H1 (cell line): ENCODE data around the gene TARDBP. TPM values are rescaled to one million over a fixed set of nuclear protein-coding genes. Genes with fewer than 3 reads are reported as not detected.
A peak's percentile ranks its signal among the peaks of the same experiment; 100 is the strongest.
"Not testable (repeated sequence)": the region's sequence is repeated elsewhere in the genome, so short reads cannot be mapped to it uniquely, and the experiment has no call there.

Source experiments
- CTCF ChIA-PET: fragments of 300-600 bp; sonication (Branson Sonifier 250); formaldehyde crosslinking; loops from one replicate; lab custom pipeline; 2021; ENCODE audit not compliant: partially characterized antibody; lab: Charles Lee
- POLR2A ChIA-PET: fragments of 300-600 bp; sonication (Branson Sonifier 250); formaldehyde crosslinking; loops from one replicate; lab custom pipeline; 2021; ENCODE audit warnings: inconsistent platforms; ENCODE audit not compliant: partially characterized antibody; lab: Charles Lee
- DNase-seq, 2 experiments: peaks; one replicate each; pipeline versions ENCODE4 v3.0.0 to v3.0.0-alpha.2; 2010 to 2022; ENCODE audit warnings: low spot score in 2 of 2, low read depth in 1 of 2, mixed read lengths in 1 of 2
- FAIRE-seq: peaks from 2 replicates; lab custom pipeline; 2011; peaks lifted over from hg19 to GRCh38; lab: Jason Lieb, UNC
- H2AFZ ChIP-seq: 2 replicates; pipeline ENCODE4 v1.8.1; 2012; ENCODE audit warnings: low read length, inconsistent platforms
- H2AK5ac ChIP-seq: 2 replicates; pipeline ENCODE4 v1.6.1; 2013; ENCODE audit warnings: low read depth, low read length
- H2BK120ac ChIP-seq: replicated peaks from 2 replicates; pipeline ENCODE3; 2013; ENCODE audit warnings: low read depth, low read length, inconsistent platforms
- H2BK12ac ChIP-seq: 2 replicates; pipeline ENCODE4 v1.6.1; 2013; ENCODE audit warnings: low read depth, low read length
- H2BK15ac ChIP-seq: 2 replicates; pipeline ENCODE4 v1.6.1; 2013; ENCODE audit warnings: low read length
- H2BK20ac ChIP-seq: 2 replicates; pipeline ENCODE4 v1.6.1; 2013; ENCODE audit warnings: low read length
- H2BK5ac ChIP-seq: 2 replicates; pipeline ENCODE4 v1.6.1; 2013; ENCODE audit warnings: low read depth, low read length
- H3K14ac ChIP-seq: 2 replicates; pipeline ENCODE4 v1.6.1; 2013; ENCODE audit warnings: inconsistent platforms; ENCODE audit not compliant: insufficient read length
- H3K18ac ChIP-seq: 2 replicates; pipeline ENCODE4 v1.6.1; 2013; ENCODE audit warnings: low read length; ENCODE audit errors: extremely low read depth
- H3K23ac ChIP-seq: 2 replicates; pipeline ENCODE4 v1.6.1; 2013; ENCODE audit warnings: inconsistent platforms; ENCODE audit not compliant: insufficient read length
- H3K23me2 ChIP-seq: 2 replicates; pipeline ENCODE4 v1.6.1; 2013; ENCODE audit warnings: low read depth, low read length
- H3K27ac ChIP-seq: 2 replicates; pipeline ENCODE4 v1.6.1; 2011; ENCODE audit warnings: low read depth, low read length, inconsistent platforms
- H3K27me3 ChIP-seq, 4 experiments: replicated peaks in 1 of 4; 1 replicate in 1 of 4; 2 replicates in 3 of 4; pipeline versions ENCODE4 v1.6.1 to v1.8.1; 2011 to 2013; ENCODE audit warnings: low read length in 3 of 4, mild to moderate bottlenecking in 3 of 4, inconsistent platforms in 2 of 4, mixed read lengths in 2 of 4, moderate library complexity in 1 of 4; ENCODE audit not compliant: control insufficient read depth in 3 of 4, insufficient read depth in 3 of 4; ENCODE audit errors: extremely low read depth in 1 of 4
- H3K36me3 ChIP-seq, 4 experiments: 2 replicates each; pipeline versions ENCODE4 v1.6.1 to v1.8.1; 2011 to 2013; ENCODE audit warnings: mild to moderate bottlenecking in 4 of 4, low read length in 3 of 4, moderate library complexity in 2 of 4, control low read depth in 1 of 4, inconsistent platforms in 1 of 4; ENCODE audit not compliant: insufficient read depth in 4 of 4, control insufficient read depth in 2 of 4
- H3K4ac ChIP-seq: replicated peaks from 2 replicates; pipeline ENCODE3; 2013; ENCODE audit warnings: low read length, low read depth, mixed read lengths, inconsistent platforms; ENCODE audit not compliant: insufficient read length
- H3K4me1 ChIP-seq, 4 experiments: replicated peaks in 1 of 4; 1 replicate in 1 of 4; 2 replicates in 3 of 4; pipeline versions ENCODE4 v1.6.1 to v1.8.1; 2011 to 2013; ENCODE audit warnings: low read length in 3 of 4, inconsistent platforms in 2 of 4, mixed read lengths in 1 of 4; ENCODE audit not compliant: insufficient read depth in 4 of 4, control insufficient read depth in 3 of 4
- H3K4me2 ChIP-seq, 2 experiments: 2 replicates each; pipeline versions ENCODE4 v1.6.1 to v1.8.1; 2011 to 2013; ENCODE audit warnings: low read depth in 2 of 2, low read length in 2 of 2, control low read depth in 1 of 2, inconsistent platforms in 1 of 2, mild to moderate bottlenecking in 1 of 2; ENCODE audit not compliant: insufficient read depth in 1 of 2
- H3K4me3 ChIP-seq, 4 experiments: fragments of 200-600, 300-600 bp in 1 of 4; sonication (generic), shearing (Covaris generic), sonication (Bioruptor Twin) in 1 of 4; 2 replicates each; pipeline versions ENCODE4 v1.5.1 to v1.8.1; 2011 to 2016; ENCODE audit warnings: low read length in 4 of 4, low read depth in 3 of 4, control low read depth in 2 of 4, inconsistent platforms in 2 of 4, mild to moderate bottlenecking in 2 of 4, mixed read lengths in 1 of 4, moderate library complexity in 1 of 4; ENCODE audit not compliant: insufficient read depth in 2 of 4; ENCODE audit errors: extremely low read depth in 1 of 4
- H3K56ac ChIP-seq: replicated peaks from 2 replicates; pipeline ENCODE3; 2013; ENCODE audit warnings: low read depth, mild to moderate bottlenecking, mixed read lengths, low read length, inconsistent platforms; ENCODE audit not compliant: insufficient read length
- H3K79me1 ChIP-seq: 2 replicates; pipeline ENCODE4 v1.6.1; 2013; ENCODE audit warnings: low read depth, low read length, control low read depth
- H3K79me2 ChIP-seq, 2 experiments: 2 replicates each; pipeline versions ENCODE4 v1.6.1 to v1.8.1; 2012 to 2013; ENCODE audit warnings: low read length in 2 of 2, mild to moderate bottlenecking in 2 of 2, inconsistent platforms in 1 of 2; ENCODE audit not compliant: insufficient read depth in 2 of 2, control insufficient read depth in 1 of 2
- H3K9ac ChIP-seq, 4 experiments: replicated peaks in 1 of 4; 1 replicate in 1 of 4; 2 replicates in 3 of 4; pipeline versions ENCODE4 v1.6.1 to v1.8.1; 2011 to 2013; ENCODE audit warnings: low read depth in 3 of 4, low read length in 3 of 4, control low read depth in 2 of 4, mild to moderate bottlenecking in 2 of 4, moderate library complexity in 2 of 4, inconsistent platforms in 1 of 4; ENCODE audit errors: extremely low read depth in 1 of 4
- H3K9me3 ChIP-seq, 2 experiments: 2 replicates each; pipeline versions ENCODE4 v1.6.1 to v1.8.1; 2012 to 2013; ENCODE audit warnings: mild to moderate bottlenecking in 2 of 2, moderate library complexity in 2 of 2, control low read depth in 1 of 2, inconsistent platforms in 1 of 2, low read depth in 1 of 2, low read length in 1 of 2, mixed read lengths in 1 of 2; ENCODE audit not compliant: insufficient read depth in 2 of 2
- H4K20me1 ChIP-seq, 2 experiments: replicated peaks in 1 of 2; 2 replicates each; pipeline versions ENCODE3 to v1.8.1; 2011 to 2013; ENCODE audit warnings: inconsistent platforms in 2 of 2, low read length in 2 of 2, mild to moderate bottlenecking in 1 of 2; ENCODE audit not compliant: insufficient read depth in 2 of 2, control insufficient read depth in 1 of 2
- H4K5ac ChIP-seq: 2 replicates; pipeline ENCODE4 v1.6.1; 2013; ENCODE audit warnings: low read length, low read depth, mixed read lengths, inconsistent platforms; ENCODE audit not compliant: insufficient read length
- H4K8ac ChIP-seq: 2 replicates; pipeline ENCODE4 v1.8.0; 2013; ENCODE audit warnings: mild to moderate bottlenecking, moderate library complexity, low read length, inconsistent platforms; ENCODE audit not compliant: insufficient read depth; ENCODE audit errors: extremely low read depth
- H4K91ac ChIP-seq: replicated peaks from 2 replicates; pipeline ENCODE3; 2013; ENCODE audit warnings: low read length, mixed read lengths, inconsistent platforms; ENCODE audit not compliant: insufficient read length
- RBBP5 ChIP-seq: IDR thresholded peaks from 2 replicates; pipeline ENCODE4 v1.7.1; 2012; ENCODE audit warnings: low read depth, mild to moderate bottlenecking, inconsistent platforms, low read length, moderate library complexity, borderline replicate concordance
- WGBS, 2 experiments: shearing (Covaris generic) in 1 of 2; methylation state at CpG; one replicate each; pipeline versions ENCODE4 v1.1.6 to v1.1.7; 2013 to 2015; ENCODE audit warnings: low lambda C conversion rate in 2 of 2, mixed read lengths in 2 of 2, inconsistent platforms in 1 of 2, low coverage in 1 of 2, missing lambda C conversion rate in 1 of 2; ENCODE audit not compliant: insufficient replicate concordance in 2 of 2, insufficient coverage in 1 of 2, insufficient read length in 1 of 2; ENCODE audit errors: extremely low coverage in 1 of 2, missing lambda C conversion rate in 1 of 2; 5-methylcytosine and 5-hydroxymethylcytosine counted together
- polyA plus RNA-seq, 7 experiments: library from polyadenylated mRNA; depleted of rRNA in 3 of 7; stranded (reverse) in 5 of 7; unstranded in 2 of 7; fragments of >200 nt in 5 of 7; fragments of 200-250 nt in 2 of 7; gene quantifications; 1 replicate in 5 of 7; 2 replicates in 1 of 7; 4 replicates in 1 of 7; pipeline versions ENCODE4 v1.2.1 to v1.2.3, GENCODE V29; 2011 to 2013; ENCODE audit warnings: missing spikeins in 2 of 7, mixed read lengths in 2 of 7
- total RNA-seq: library from RNA; stranded (reverse); fragmentation: NEBNext Ultra II Directional; extraction: Animal tissue kit (Norgen Biotek cat#: 25700); gene quantifications from 2 replicates; pipeline ENCODE4 v1.2.1, GENCODE V29; 2021

The TARDBP gene
- total and polyA plus RNA-seq, 2 of the 8 experiments (the other 6 are each of a cell fraction or from before 2014, with no cell fraction given): 144 to 240 TPM

GRCh38 chr1:10989920-10990516 lies 22.4 kb upstream of the TARDBP start:
- DNase-seq, H4K91ac ChIP-seq, H2BK120ac ChIP-seq, FAIRE-seq, H2BK15ac ChIP-seq, H3K79me1 ChIP-seq, H3K9me3 ChIP-seq, H3K27ac ChIP-seq, H3K9ac ChIP-seq, H3K14ac ChIP-seq, H3K4ac ChIP-seq, H3K36me3 ChIP-seq, H3K27me3 ChIP-seq, H3K79me2 ChIP-seq, H3K23ac ChIP-seq, H4K8ac ChIP-seq, H3K56ac ChIP-seq, H4K5ac ChIP-seq, H2BK20ac ChIP-seq, H2AK5ac ChIP-seq, H3K4me1 ChIP-seq, H4K20me1 ChIP-seq, H3K23me2 ChIP-seq: not testable (repeated sequence)
- POLR2A ChIA-PET: interaction anchor here (0.7 to 2.8 kb wide), 3 partner anchors 9 to 22 kb away, joined by 3 to 12 read pairs (median 5); partner anchors contain the start of gene TARDBP
- Histone ChIP-seq H2BK12ac (0 out of 2 replicates have a peak overlapping the region, but pooled peaks have one; percentile 9), H3K4me2 (peak overlapping the region in 1 of 2 experiments; percentile 16; a peak in 1 of 4 replicates), H2AFZ (peak overlapping the region; percentile 55; the same call in 1 of the 2 replicates), H3K4me3 (peak overlapping the region in 1 of 4 experiments; percentile 28; a peak in 1 of 8 replicates), H3K18ac (peak overlapping the region; percentile 52; the same call in 1 of the 2 replicates), H2BK5ac (0 out of 2 replicates have a peak overlapping the region, but pooled peaks have one; percentile 9)
- WGBS, 2 experiments: 82% methylated on average over 6 of the region's 6 CpGs; no CpG with 5 or more reads in 1 of the 2 experiments
- CTCF ChIA-PET: interaction anchor here (0.7 to 1.6 kb wide), 5 partner anchors 12 to 86 kb away, joined by 3 to 6 read pairs (median 5); no protein-coding TSS in a partner anchor
- TF ChIP-seq RBBP5: peak; percentile 36; the same call in 1 of the 2 replicates
